SK-N-SH treated with all-trans-retinoic acid at 6 μM for 48 hours (cell line): ENCODE data around the gene DTL.

Experiments
- ARNTL ChIP-seq: fragments of 450-650 bp; formaldehyde crosslinking; IDR thresholded peaks from 2 replicates; pipeline ENCODE4 v1.5.0; 2020; ENCODE audit warnings: low read depth, mild to moderate bottlenecking, moderate library complexity, borderline replicate concordance
- BACH2 ChIP-seq: fragments of 250-450 bp; sonication (Bioruptor Pico); IDR thresholded peaks from 2 replicates; pipeline ENCODE4 v1.9.0; 2021; ENCODE audit warnings: mild to moderate bottlenecking, borderline replicate concordance
- CSDC2 ChIP-seq: fragments of 250-450 bp; sonication (Bioruptor Pico); IDR thresholded peaks from 2 replicates; pipeline ENCODE4 v1.5.0; 2020; ENCODE audit warnings: mild to moderate bottlenecking, moderate library complexity
- ISL1 ChIP-seq: fragments of 250-450 bp; sonication (Bioruptor Pico); IDR thresholded peaks from 2 replicates; pipeline ENCODE4 v2.1.2; 2022; ENCODE audit warnings: mild to moderate bottlenecking, moderate library complexity
- ZFP3 ChIP-seq: fragments of 250-450 bp; sonication (Bioruptor Pico); IDR thresholded peaks from 2 replicates; pipeline ENCODE4 v1.5.0; 2020; ENCODE audit warnings: mild to moderate bottlenecking, moderate library complexity
- ZNF565 ChIP-seq: fragments of 450-650 bp; formaldehyde crosslinking; conservative IDR thresholded peaks from 2 replicates; pipeline ENCODE4 v1.5.0; 2020; ENCODE audit warnings: low read depth, mild to moderate bottlenecking, moderate library complexity
- TF ChIP-seq, protein P1 (sequence below): fragments of 250-450 bp; sonication (Bioruptor Pico); IDR thresholded peaks from 2 replicates; pipeline ENCODE4 v1.8.0; 2021; ENCODE audit warnings: low read depth, mild to moderate bottlenecking, moderate library complexity, borderline replicate concordance

- TF ChIP-seq, protein P1, sequence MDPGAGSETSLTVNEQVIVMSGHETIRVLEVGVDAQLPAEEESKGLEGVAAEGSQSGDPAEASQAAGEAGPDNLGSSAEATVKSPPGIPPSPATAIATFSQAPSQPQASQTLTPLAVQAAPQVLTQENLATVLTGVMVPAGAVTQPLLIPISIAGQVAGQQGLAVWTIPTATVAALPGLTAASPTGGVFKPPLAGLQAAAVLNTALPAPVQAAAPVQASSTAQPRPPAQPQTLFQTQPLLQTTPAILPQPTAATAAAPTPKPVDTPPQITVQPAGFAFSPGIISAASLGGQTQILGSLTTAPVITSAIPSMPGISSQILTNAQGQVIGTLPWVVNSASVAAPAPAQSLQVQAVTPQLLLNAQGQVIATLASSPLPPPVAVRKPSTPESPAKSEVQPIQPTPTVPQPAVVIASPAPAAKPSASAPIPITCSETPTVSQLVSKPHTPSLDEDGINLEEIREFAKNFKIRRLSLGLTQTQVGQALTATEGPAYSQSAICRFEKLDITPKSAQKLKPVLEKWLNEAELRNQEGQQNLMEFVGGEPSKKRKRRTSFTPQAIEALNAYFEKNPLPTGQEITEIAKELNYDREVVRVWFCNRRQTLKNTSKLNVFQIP (CRISPR knock-in tag) = no peak
- TF ChIP-seq ZFP3 (CRISPR knock-in tag) (no peak), BACH2 (no peak), ARNTL (CRISPR knock-in tag) (no peak), CSDC2 (CRISPR knock-in tag) (no peak), ISL1 (no peak), ZNF565 (no peak)
Observed at GRCh38 chr1:212060632-212061472, 25.3 kb downstream of the DTL start.
